ENCODE results near the gene ACOT7. TPM values are rescaled to one million over a fixed set of nuclear protein-coding genes. Genes with fewer than 3 reads are reported as not detected.
A peak's percentile ranks its signal among the peaks of the same experiment; 100 is the strongest.

Gene ACOT7
- total and polyA plus RNA-seq, 2 experiments from 2014 or later = 167 to 169 TPM

GRCh38 chr1:6234502-6235295 is 158.9 kb downstream of the ACOT7 start (continued):
- TF ChIP-seq ZNF462 (CRISPR knock-in tag; IDR thresholded peaks at IDR 0.05) (no peak), STAT1 (IDR thresholded peaks at IDR 0.05; ENCODE audit: unreplicated experiment) (no peak)

GRCh38 chr1:6233376-6233775 is 160.2 kb downstream of the ACOT7 start:
- no peak overlapping the region for H3K27ac Mint-ChIP-seq
- peaks cover 57% of the 10 kb centered on the region for H3K36me3 Mint-ChIP-seq (ENCODE audit: low read depth)
- TF ChIP-seq CTCF (conservative IDR thresholded peaks at IDR 0.05; ENCODE audit: low read depth in 2 of 2) (no peak), ZNF331 (CRISPR knock-in tag; IDR thresholded peaks at IDR 0.05; ENCODE audit: low read depth) (no peak), REST (IDR thresholded peaks at IDR 0.05; ENCODE audit: unreplicated experiment) (no peak), EZH2 (IDR thresholded peaks at IDR 0.05; ENCODE audit: low read depth, unreplicated experiment) (no peak), STAT1 (IDR thresholded peaks at IDR 0.05; ENCODE audit: unreplicated experiment) (no peak), ETS1 (IDR thresholded peaks at IDR 0.05) (no peak), CREB1 (CRISPR knock-in tag; IDR thresholded peaks at IDR 0.05; ENCODE audit: low read depth) (no peak)

More at GRCh38 chr1:6233376-6233775, 160.2 kb downstream of the ACOT7 start:
- DNase-seq (ENCODE audit: low spot score) (no peak), ATAC-seq (no peak)
- H3K27me3 ChIP-seq (ENCODE audit: insufficient read depth) = no peaks in the 10 kb centered on the region
- peaks cover 43% of the 10 kb centered on the region for H3K36me3 ChIP-seq (ENCODE audit: insufficient read depth)
- H3K4me1 ChIP-seq (ENCODE audit: insufficient read depth) = peaks cover 14% of the 10 kb centered on the region
- no peak overlapping the region for H3K4me2 ChIP-seq
- Mint-ChIP-seq H3K9me3 (no peaks in the 10 kb centered on the region), H3K4me3 (peak overlapping the region; percentile 38; the same call in 1 of the 3 replicates), H3K27me3 (ENCODE audit: insufficient read depth, low read depth, poor library complexity) (peaks cover 20% of the 10 kb centered on the region), H3K4me1 (peaks cover 17% of the 10 kb centered on the region)
- no peak overlapping the region for H3K27ac ChIP-seq (ENCODE audit: low read depth)
- no peaks in the 10 kb centered on the region for H3K9me2 ChIP-seq (ENCODE audit: insufficient read depth)
- no peak overlapping the region for H3K4me3 ChIP-seq
- no peak overlapping the region for H2AFZ ChIP-seq
- peaks cover 19% of the 10 kb centered on the region for H3F3A ChIP-seq (replicated peaks; ENCODE audit: low read depth)
- H3K79me2 ChIP-seq (replicated peaks; ENCODE audit: insufficient read depth) = peaks cover 47% of the 10 kb centered on the region
- H4K20me1 ChIP-seq (replicated peaks; ENCODE audit: insufficient read depth) = peaks cover 40% of the 10 kb centered on the region

Measured in GM23338 (cell line).